ENCODE measurements around the gene APEX1. TPM values are rescaled to one million over a fixed set of nuclear protein-coding genes. Genes with fewer than 3 reads are reported as not detected.

The APEX1 gene
- 100 to 1,000 TPM; 108 to 172 (median 137) TPM for total RNA-seq

DNA sequence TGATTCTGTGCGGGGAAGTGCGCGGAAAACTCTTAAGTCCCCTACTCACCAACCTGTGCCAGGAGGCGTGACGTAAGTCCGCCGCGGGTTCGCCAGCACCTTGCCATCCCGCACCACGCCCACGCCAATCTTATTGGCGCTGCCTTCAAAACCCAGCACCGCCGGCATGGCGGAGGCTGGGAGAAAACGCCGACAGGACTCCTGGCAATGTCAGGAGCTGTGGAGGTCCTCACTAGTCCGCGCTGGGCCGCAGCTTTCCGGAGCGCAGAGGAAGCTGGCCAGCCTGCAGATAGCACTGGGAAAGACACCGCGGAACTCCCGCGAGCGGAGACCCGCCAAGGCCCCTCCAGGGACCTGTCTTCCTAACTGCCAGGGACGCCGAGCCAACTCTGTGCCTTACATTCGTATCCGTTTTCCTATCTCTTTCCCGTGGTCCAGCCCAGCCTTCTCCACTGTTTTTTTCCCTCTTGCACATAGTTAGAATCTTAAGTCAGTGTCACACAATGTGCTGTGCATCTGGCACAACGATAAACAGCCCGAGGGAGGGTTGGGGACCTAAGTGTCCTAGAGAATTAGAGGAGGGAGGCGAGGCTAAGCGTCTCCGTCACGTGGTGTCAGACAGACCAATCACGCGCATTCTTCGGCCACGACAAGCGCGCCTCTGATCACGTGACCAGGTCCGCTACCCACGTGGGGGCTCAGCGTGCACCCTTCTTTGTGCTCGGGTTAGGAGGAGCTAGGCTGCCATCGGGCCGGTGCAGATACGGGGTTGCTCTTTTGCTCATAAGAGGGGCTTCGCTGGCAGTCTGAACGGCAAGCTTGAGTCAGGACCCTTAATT lies at the start of gene APEX1, which contains the start of gene OSGEP:
TSS of gene APEX1 (plus strand) at position 711 of the 839 bp plus-strand sequence. CDS start 420 bp downstream, outside the sequence.
TSS of gene OSGEP (minus strand) at position 297 of the 839 bp plus-strand sequence. CDS start at position 168, 129 bp downstream.
- no peak for TF ChIP-seq CTCF (IDR thresholded peaks at IDR 0.05; ENCODE audit: low read depth)

- no peak for TF ChIP-seq CTCF (IDR thresholded peaks at IDR 0.05; ENCODE audit: low read depth)
Measured at GRCh38 chr14:20409226-20409625, 45.8 kb upstream of the APEX1 start.

- TF ChIP-seq CTCF (IDR thresholded peaks at IDR 0.05; ENCODE audit: low read depth) = no peak
Measured at GRCh38 chr14:20412411-20412810, 42.6 kb upstream of the APEX1 start.

- TF ChIP-seq CTCF (IDR thresholded peaks at IDR 0.05; ENCODE audit: low read depth) = no peak
Measured at GRCh38 chr14:20412876-20413743, 41.9 kb upstream of the APEX1 start, which contains the start of gene TEP1. Gene TEP1 (minus strand): TSS chr14:20413501. CDS start chr14:20408439, 5,062 bp downstream.

DNA sequence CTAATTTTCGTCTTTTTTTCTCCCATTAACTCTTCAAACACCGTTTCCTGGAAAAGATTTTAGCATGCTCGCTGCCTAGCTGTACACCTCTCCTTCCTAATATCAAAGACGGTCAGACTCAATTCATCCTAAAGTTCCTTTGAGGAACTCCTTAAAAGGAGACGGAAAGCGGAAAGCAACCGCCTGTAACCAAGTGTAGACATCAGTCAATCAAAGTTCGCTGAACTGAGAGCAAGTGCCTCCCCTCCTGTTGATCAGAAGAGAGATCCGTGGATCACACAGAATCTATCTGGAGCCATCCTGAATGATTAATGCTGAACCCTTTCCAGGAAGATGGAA lies 41.3 kb upstream of the APEX1 start:
- TF ChIP-seq CTCF (IDR thresholded peaks at IDR 0.05; ENCODE audit: low read depth) = no peak

- no peak for TF ChIP-seq CTCF (IDR thresholded peaks at IDR 0.05; ENCODE audit: low read depth)
Measured at GRCh38 chr14:20415782-20416206, 39.2 kb upstream of the APEX1 start.

- no peak for TF ChIP-seq CTCF (IDR thresholded peaks at IDR 0.05; ENCODE audit: low read depth)
Measured at GRCh38 chr14:20416223-20416622, 38.8 kb upstream of the APEX1 start.
